Stimulated activated CD8-positive, alpha-beta memory T cell treated with anti-CD3 and anti-CD28 coated beads, Interleukin-12 subunit alpha, Interleukin-12 subunit beta, amount 100 ng/mL, for 24 hours (primary cell): ENCODE data around the gene AGBL5.
"Not testable (repeated sequence)": the region's sequence is repeated elsewhere in the genome, so short reads cannot be mapped to it uniquely, and the experiment has no call there.

Experiments used
- DNase-seq: peaks from one replicate; pipeline ENCODE4 v3.0.0-alpha.2; 2020; ENCODE audit errors: extremely low read depth

Gene AGBL5

DNA sequence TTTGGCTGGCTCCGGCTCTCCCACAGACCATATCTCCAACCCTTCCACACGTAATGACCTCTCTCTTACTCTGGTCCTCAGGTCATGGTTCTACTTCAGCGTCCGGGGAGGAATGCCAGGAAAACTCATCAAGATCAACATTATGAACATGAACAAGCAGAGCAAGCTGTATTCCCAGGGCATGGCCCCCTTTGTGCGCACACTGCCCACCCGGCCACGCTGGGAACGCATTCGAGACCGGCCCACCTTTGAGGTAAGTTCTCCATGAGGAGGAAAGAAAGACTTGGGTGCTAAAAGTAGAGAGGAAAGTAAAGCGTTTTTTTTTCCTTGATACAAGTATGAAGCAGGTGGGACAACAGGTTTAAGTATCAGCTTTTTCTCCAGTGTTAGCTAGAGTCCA, 1.9 kb downstream of the AGBL5 start:
- DNase-seq: no peak

- DNase-seq: no peak
These were observed 2.3 kb downstream of the AGBL5 start for GRCh38 chr2:27053776-27054175.

DNA sequence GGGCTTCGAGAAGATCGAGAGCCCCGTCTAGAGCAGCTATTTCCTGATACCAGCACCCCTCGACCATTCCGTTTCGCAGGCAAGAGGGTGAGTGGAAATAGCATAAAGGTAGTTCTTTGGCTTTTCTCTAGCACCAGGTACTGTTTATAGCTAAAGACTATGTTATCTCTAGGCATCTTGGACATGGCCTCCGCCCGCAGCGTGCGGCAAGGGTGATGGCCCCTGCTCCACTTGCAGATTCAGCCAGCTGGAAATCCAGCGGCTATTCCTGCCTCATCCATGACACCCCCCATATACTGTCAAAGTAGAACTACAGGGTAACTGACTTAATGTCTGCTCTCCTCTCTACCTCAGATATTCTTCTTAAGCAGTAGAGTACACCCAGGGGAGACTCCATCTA, 3.3 kb downstream of the AGBL5 start:
- no peak for DNase-seq

DNA sequence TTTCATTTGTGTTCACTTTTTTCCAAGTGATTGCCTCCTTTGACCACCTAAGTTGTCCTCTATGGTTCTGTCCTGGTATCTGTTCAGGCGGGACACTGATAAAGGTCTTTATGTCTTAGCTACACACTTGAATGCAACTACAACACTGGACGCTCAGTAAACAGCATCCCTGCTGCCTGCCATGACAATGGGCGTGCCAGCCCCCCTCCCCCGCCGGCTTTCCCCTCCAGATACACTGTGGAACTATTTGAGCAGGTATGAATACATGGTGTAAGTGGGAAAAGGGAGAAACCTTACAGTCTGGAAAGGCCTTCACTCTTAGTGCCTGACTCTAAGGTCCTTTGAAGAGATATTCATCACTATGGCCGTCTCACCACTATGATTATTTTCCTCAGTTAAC, 5.7 kb downstream of the AGBL5 start:
- no peak for DNase-seq

- DNase-seq: no peak
These were observed 6.7 kb downstream of the AGBL5 start for GRCh38 chr2:27058210-27058609.

GRCh38 chr2:27059141-27059820, 7.8 kb downstream of the AGBL5 start:
- DNase-seq: no peak

DNA sequence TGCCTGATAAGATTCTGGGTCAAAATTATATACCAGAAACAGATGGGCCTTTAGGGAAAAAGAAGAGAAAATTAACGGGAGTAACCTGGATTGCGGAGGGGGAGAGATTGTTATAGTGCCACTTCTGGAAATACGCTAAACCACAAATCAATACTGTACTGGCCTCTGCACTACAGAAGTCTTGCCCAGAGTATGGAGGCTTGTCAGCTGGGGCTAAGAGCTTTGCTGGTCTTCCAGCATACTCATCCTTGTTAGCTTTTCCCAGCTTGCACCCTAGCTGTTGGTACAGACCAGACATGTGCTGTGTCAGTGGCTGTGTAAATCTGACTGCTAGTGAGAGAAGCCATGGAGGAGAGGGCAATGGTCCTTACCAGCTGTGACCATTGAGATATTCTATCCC, 8.9 kb downstream of the AGBL5 start:
- DNase-seq: no peak

GRCh38 chr2:27065128-27065527, 13.7 kb downstream of the AGBL5 start:
- no peak for DNase-seq

- DNase-seq: no peak
These were observed 15.9 kb downstream of the AGBL5 start for GRCh38 chr2:27067385-27067784.

- DNase-seq: no peak
These were observed 18.0 kb downstream of the AGBL5 start for GRCh38 chr2:27069436-27069835.

DNA sequence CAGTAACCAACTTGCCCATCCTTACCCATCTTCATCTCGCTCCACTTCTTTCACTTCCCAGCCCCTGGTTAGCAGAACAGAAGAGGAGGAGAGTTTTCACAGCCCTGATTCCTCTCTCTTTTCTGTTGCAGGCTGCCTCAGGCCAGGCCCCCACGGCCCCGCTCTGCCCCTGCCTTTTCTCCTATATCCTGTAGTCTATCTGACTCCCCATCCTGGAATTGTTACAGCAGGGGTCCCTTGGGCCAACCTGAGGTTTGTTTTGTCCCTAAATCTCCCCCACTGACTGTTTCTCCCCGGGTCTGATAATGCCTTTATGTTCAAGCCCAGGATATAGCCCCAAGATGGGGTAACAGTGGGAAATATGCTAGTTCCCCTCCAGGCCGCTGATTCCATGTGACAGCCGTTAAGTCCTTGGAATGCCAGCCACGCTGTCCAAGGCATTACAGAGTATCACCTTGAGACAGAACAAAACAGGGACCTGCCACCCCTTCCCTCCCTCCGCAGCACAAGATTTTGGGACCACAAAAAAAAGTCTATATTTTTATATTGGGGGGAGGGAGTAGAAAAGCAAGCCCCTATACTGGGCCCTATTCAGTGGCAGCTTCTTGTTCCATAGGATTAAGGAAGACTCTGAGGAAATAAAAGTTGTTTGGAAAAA, 18.6 kb downstream of the AGBL5 start:
- no peak for DNase-seq

- no peak for DNase-seq
These were observed 19.3 kb downstream of the AGBL5 start for GRCh38 chr2:27070653-27071276.

GRCh38 chr2:27071277-27071989, 20.0 kb downstream of the AGBL5 start, which contains the start of gene OST4:
Gene OST4, minus strand, starts transcription at chr2:27071654.
- peak; percentile 78 for DNase-seq

- peak; percentile 12 for DNase-seq
These were observed 20.7 kb downstream of the AGBL5 start for GRCh38 chr2:27071990-27072830.

- DNase-seq: no peak
These were observed 21.5 kb downstream of the AGBL5 start for GRCh38 chr2:27072920-27073319.

DNA sequence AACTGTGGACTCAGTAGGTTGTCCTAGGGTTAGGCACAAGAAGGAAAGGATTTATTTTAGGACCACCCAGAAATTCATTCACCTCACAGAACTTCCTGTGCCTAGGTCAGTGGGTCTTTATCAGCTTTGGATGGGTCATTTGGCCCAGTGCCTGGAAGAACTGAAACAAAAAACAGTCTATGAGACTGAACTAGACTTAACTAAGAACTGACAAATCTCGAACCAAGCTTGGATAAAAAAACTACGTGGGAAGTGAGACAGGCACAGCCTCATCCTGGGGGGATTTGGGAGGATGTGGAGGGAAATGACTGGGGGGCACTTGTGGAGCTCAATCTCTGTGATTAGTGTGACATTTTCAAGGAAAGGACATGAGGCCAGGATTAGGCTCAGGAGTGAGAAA, 22.3 kb downstream of the AGBL5 start:
- no peak for DNase-seq

DNA sequence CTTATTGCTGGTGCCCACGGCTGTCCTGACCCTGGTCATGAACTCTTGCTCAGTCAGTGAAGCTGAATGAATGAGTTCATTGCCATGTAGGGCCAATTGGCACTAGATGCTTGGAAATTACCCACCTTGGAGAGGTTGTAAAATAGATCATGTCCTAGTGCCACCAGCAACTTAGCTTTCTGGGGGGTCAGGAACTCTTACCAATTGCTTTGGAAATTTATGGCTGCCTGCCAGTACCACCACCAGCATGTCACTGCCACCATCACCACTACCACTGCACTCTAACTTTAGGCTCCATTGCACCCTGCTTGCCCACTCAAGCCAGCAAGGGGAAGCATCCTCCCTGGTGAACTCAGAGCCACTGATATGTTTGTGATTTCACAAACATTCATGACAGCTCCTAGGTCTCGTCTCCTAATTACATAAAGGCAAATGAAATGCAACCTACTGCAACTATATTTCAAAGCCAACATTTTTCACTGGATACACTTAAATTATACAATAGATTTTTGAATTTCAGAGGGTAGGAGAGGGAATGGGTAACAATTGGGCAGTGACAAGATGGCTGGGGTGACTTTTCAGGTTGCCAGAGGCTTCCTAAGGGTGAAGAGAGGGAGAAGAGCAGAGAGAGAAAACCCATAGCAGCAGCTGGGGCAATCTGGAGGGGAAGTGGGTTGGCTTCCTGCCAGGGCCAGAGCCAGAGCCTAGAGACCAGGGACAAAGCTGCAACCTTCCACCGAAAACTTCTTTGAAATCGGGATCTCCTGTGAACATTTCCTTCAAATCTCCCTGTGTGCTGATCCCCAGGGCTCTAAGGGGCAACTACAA, 23.5 kb downstream of the AGBL5 start:
- no peak for DNase-seq

- not testable (repeated sequence) for DNase-seq
These were observed 24.1 kb downstream of the AGBL5 start for GRCh38 chr2:27075566-27075871.

GRCh38 chr2:27076323-27076722, 24.9 kb downstream of the AGBL5 start:
- no peak for DNase-seq

DNA sequence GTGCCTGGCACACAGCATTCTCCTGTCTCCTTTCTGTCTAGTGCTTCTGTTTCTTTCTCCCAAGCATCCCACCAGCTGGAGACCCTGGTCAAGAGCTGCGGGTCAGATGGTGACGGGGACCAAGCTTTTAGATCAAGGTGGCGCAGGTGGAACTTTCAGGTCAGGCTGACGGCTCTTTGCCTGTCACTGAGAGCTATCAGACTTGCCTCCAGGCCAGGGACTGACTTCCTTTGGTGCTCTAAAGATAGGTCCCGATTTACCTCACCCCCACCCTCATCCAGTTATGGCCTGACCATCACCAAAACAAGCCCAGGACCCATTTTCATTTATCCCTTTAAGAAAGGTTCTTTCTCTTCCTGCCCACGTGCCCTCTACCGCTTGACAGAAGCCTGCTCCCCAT, 25.8 kb downstream of the AGBL5 start:
- no peak for DNase-seq
